ENCODE data around the gene RUBCNL. TPM values are rescaled to one million over a fixed set of nuclear protein-coding genes. Genes with fewer than 3 reads are reported as not detected.

Gene RUBCNL
- total RNA-seq, 1 experiment from 2014 or later, result 0.42 TPM

GRCh38 chr13:46405457-46405856 lies 18.4 kb upstream of the RUBCNL start:
- H3K27me3 ChIP-seq (ENCODE audit: insufficient read depth, low read length), result no peaks in the 10 kb centered on the region
- H3K4me1 ChIP-seq (ENCODE audit: control insufficient read depth in 1 of 2, insufficient read depth in 2 of 2, low read length in 2 of 2), result no peaks in the 10 kb centered on the region
- H3K9me3 ChIP-seq (ENCODE audit: control insufficient read depth in 1 of 2, insufficient read depth in 1 of 2, low read depth in 1 of 2, low read length in 2 of 2), result no peaks in the 10 kb centered on the region
- no peaks in the 10 kb centered on the region for H3K79me2 ChIP-seq (ENCODE audit: insufficient read depth, low read length)
- ChIA-PET RAD21 (ENCODE audit: low non-redundant PET in 1 of 2, low total read pairs in 2 of 2, uncharacterized antibody in 2 of 2, unreplicated experiment in 2 of 2) (no interaction called here), CTCF (no interaction called here), POLR2A (no interaction called here)
- TF ChIP-seq RAD21 (IDR thresholded peaks at IDR 0.05; ENCODE audit: low read depth) (no peak), YY1 (IDR thresholded peaks at IDR 0.05; ENCODE audit: extremely low read depth, insufficient replicate concordance, low read depth, low read length) (no peak), JUND (IDR thresholded peaks at IDR 0.05) (no peak), TCF7L2 (IDR thresholded peaks at IDR 0.05; ENCODE audit: borderline replicate concordance, extremely low read depth, insufficient read depth, insufficient read length) (no peak), SIN3A (IDR thresholded peaks at IDR 0.05; ENCODE audit: low read depth) (no peak)
- ATAC-seq, result no peak; the same call in 1 of the 2 replicates
- no peaks in the 10 kb centered on the region for H4K20me1 ChIP-seq (ENCODE audit: insufficient read depth)
- no peak overlapping the region for H2AFZ ChIP-seq (ENCODE audit: low read depth, low read length, poor library complexity, severe bottlenecking)
- no peak overlapping the region for H3K9ac ChIP-seq (ENCODE audit: low read length)
- no TSS peak for BruUV-seq (replicated peaks)
- no peak overlapping the region for H3K4me3 ChIP-seq (replicated peaks in 1 of 2; ENCODE audit: low read depth in 1 of 2, low read length in 2 of 2)
- H3K36me3 ChIP-seq (ENCODE audit: control insufficient read depth in 1 of 2, insufficient read depth in 2 of 2, low read length in 2 of 2), result no peaks in the 10 kb centered on the region
- no peak overlapping the region for H3K4me2 ChIP-seq (ENCODE audit: low read length)
- intact Hi-C loops (cut with micrococcal nuclease), result no loop called here
- H3K27ac ChIP-seq (ENCODE audit: low read depth, low read length), result no peak overlapping the region
- H3K9me2 ChIP-seq (ENCODE audit: insufficient read depth), result no peaks in the 10 kb centered on the region
- DNase-seq (ENCODE audit: low read depth, low spot score), result no peak

- ChIA-PET RAD21 (ENCODE audit: low non-redundant PET in 1 of 2, low total read pairs in 2 of 2, uncharacterized antibody in 2 of 2, unreplicated experiment in 2 of 2) (no interaction called here), POLR2A (no interaction called here), CTCF (no interaction called here)
- Histone ChIP-seq H3K9me2 (ENCODE audit: insufficient read depth) (no peaks in the 10 kb centered on the region), H4K20me1 (ENCODE audit: insufficient read depth) (no peaks in the 10 kb centered on the region), H3K27ac (ENCODE audit: low read depth, low read length) (no peak overlapping the region), H3K4me2 (ENCODE audit: low read length) (no peak overlapping the region), H2AFZ (ENCODE audit: low read depth, low read length, poor library complexity, severe bottlenecking) (no peak overlapping the region), H3K79me2 (ENCODE audit: insufficient read depth, low read length) (no peaks in the 10 kb centered on the region), H3K4me3 (replicated peaks in 1 of 2; ENCODE audit: low read depth in 1 of 2, low read length in 2 of 2) (no peak overlapping the region), H3K9me3 (ENCODE audit: control insufficient read depth in 1 of 2, insufficient read depth in 1 of 2, low read depth in 1 of 2, low read length in 2 of 2) (no peaks in the 10 kb centered on the region), H3K36me3 (ENCODE audit: control insufficient read depth in 1 of 2, insufficient read depth in 2 of 2, low read length in 2 of 2) (no peaks in the 10 kb centered on the region), H3K4me1 (ENCODE audit: control insufficient read depth in 1 of 2, insufficient read depth in 2 of 2, low read length in 2 of 2) (no peaks in the 10 kb centered on the region), H3K27me3 (ENCODE audit: insufficient read depth, low read length) (no peaks in the 10 kb centered on the region), H3K9ac (ENCODE audit: low read length) (no peak overlapping the region)
- BruUV-seq (replicated peaks), result no TSS peak
- intact Hi-C loops (cut with micrococcal nuclease), result no loop called here
- ATAC-seq, result no peak
- DNase-seq (ENCODE audit: low read depth, low spot score), result no peak
- no peak for TF ChIP-seq CBX3 (IDR thresholded peaks at IDR 0.05; ENCODE audit: low read depth)
- no peak for TF ChIP-seq EZH2 (IDR thresholded peaks at IDR 0.05)
- no peak for TF ChIP-seq ZFX (IDR thresholded peaks at IDR 0.05)
- no peak for TF ChIP-seq SP1 (IDR thresholded peaks at IDR 0.05; ENCODE audit: low read depth)
- no peak for TF ChIP-seq YY1 (IDR thresholded peaks at IDR 0.05; ENCODE audit: extremely low read depth, insufficient replicate concordance, low read depth, low read length)
Measured at GRCh38 chr13:46404733-46405100, 17.7 kb upstream of the RUBCNL start.
